GM12892 (cell line): ENCODE data around the gene RGS1.

Source experiments
- POLR2A ChIP-seq: IDR thresholded peaks from 2 replicates; pipeline ENCODE4 v1.6.1; 2011; ENCODE audit warnings: low read depth, low read length, control low read depth
- TAF1 ChIP-seq: IDR thresholded peaks from 2 replicates; pipeline ENCODE4 v1.6.1; 2011; ENCODE audit warnings: low read depth, mild to moderate bottlenecking, control low read depth, low read length, borderline replicate concordance

- TF ChIP-seq TAF1 (no peak), POLR2A (no peak)
These were observed 44.6 kb downstream of the RGS1 start for GRCh38 chr1:192620071-192620635.
